Measurements from ENCODE around the gene B3GALNT2. TPM values are rescaled to one million over a fixed set of nuclear protein-coding genes. Genes with fewer than 3 reads are reported as not detected.
"Not testable (repeated sequence)": the region's sequence is repeated elsewhere in the genome, so short reads cannot be mapped to it uniquely, and the experiment has no call there.

B3GALNT2 gene
- total RNA-seq, 1 donor from 2014 or later, result 20.1 TPM

- ATAC-seq, result no peak
- H3K4me3 ChIP-seq, result no peak overlapping the region
- peaks cover 34% of the 10 kb centered on the region for H3K36me3 ChIP-seq
- no peak overlapping the region for H3K27ac ChIP-seq
- intact Hi-C loops (cut with DNase I), result no loop called here
- TF ChIP-seq CTCF (IDR thresholded peaks at IDR 0.05), result no peak
- H3K4me1 ChIP-seq, result no peaks in the 10 kb centered on the region
- no peaks in the 10 kb centered on the region for H3K9me3 ChIP-seq
- H3K27me3 ChIP-seq, result no peaks in the 10 kb centered on the region
- DNase-seq, result no peak
These were observed 21.2 kb downstream of the B3GALNT2 start for GRCh38 chr1:235483090-235483489.

GRCh38 chr1:235473806-235474205 is 30.4 kb downstream of the B3GALNT2 start:
- no peak overlapping the region for H3K27ac ChIP-seq
- H3K36me3 ChIP-seq, result peaks cover 34% of the 10 kb centered on the region
- H3K4me1 ChIP-seq, result no peaks in the 10 kb centered on the region
- H3K27me3 ChIP-seq, result no peaks in the 10 kb centered on the region
- intact Hi-C loops (cut with DNase I), result no loop called here
- TF ChIP-seq CTCF (IDR thresholded peaks at IDR 0.05), result no peak
- no peak for DNase-seq
- H3K9me3 ChIP-seq, result no peaks in the 10 kb centered on the region
- no peak for ATAC-seq
- H3K4me3 ChIP-seq, result no peak overlapping the region

- no peaks in the 10 kb centered on the region for H3K4me1 ChIP-seq
These were observed 33.4 kb downstream of the B3GALNT2 start for GRCh38 chr1:235470741-235471439.

GRCh38 chr1:235469897-235470296 is 34.4 kb downstream of the B3GALNT2 start:
- DNase-seq; ATAC-seq; H3K4me3 ChIP-seq; H3K27ac ChIP-seq; H3K27me3 ChIP-seq; H3K4me1 ChIP-seq; intact Hi-C loops (cut with DNase I); H3K9me3 ChIP-seq: not testable (repeated sequence)
- peaks cover 13% of the 10 kb centered on the region for H3K36me3 ChIP-seq

More at GRCh38 chr1:235470741-235471439, 33.4 kb downstream of the B3GALNT2 start:
- Histone ChIP-seq H3K27ac (no peak overlapping the region), H3K9me3 (no peaks in the 10 kb centered on the region), H3K4me3 (no peak overlapping the region), H3K36me3 (peaks cover 20% of the 10 kb centered on the region), H3K27me3 (no peaks in the 10 kb centered on the region)
- DNase-seq (no peak), ATAC-seq (no peak)
- intact Hi-C loops (cut with DNase I), result no loop called here
- TF ChIP-seq CTCF (IDR thresholded peaks at IDR 0.05), result no peak

- Histone ChIP-seq H3K36me3 (peaks cover 13% of the 10 kb centered on the region), H3K4me3 (no peak overlapping the region), H3K9me3 (no peaks in the 10 kb centered on the region), H3K27ac (no peak overlapping the region), H3K4me1 (no peaks in the 10 kb centered on the region), H3K27me3 (no peaks in the 10 kb centered on the region)
- ATAC-seq (no peak), DNase-seq (no peak)
- TF ChIP-seq CTCF (IDR thresholded peaks at IDR 0.05), result no peak
- intact Hi-C loops (cut with DNase I), result no loop called here
These were observed 35.3 kb downstream of the B3GALNT2 start for GRCh38 chr1:235468970-235469369.

GRCh38 chr1:235468004-235468403 is 36.2 kb downstream of the B3GALNT2 start:
- DNase-seq, result no peak
- peaks cover 13% of the 10 kb centered on the region for H3K36me3 ChIP-seq
- no peaks in the 10 kb centered on the region for H3K27me3 ChIP-seq
- no peaks in the 10 kb centered on the region for H3K4me1 ChIP-seq
- intact Hi-C loops (cut with DNase I), result no loop called here
- H3K9me3 ChIP-seq, result no peaks in the 10 kb centered on the region
- no peak for TF ChIP-seq CTCF (IDR thresholded peaks at IDR 0.05)
- ATAC-seq, result no peak
- H3K27ac ChIP-seq, result no peak overlapping the region
- no peak overlapping the region for H3K4me3 ChIP-seq

All from upper lobe of right lung (tissue), 1 donor.